GM10847 (cell line): ENCODE data around the gene RASA3.

Source experiments
- POLR2A ChIP-seq: IDR thresholded peaks from 2 replicates; pipeline ENCODE4 v1.6.1; 2011; ENCODE audit not compliant: insufficient read length; ENCODE audit errors: extremely low read depth

Gene RASA3

DNA sequence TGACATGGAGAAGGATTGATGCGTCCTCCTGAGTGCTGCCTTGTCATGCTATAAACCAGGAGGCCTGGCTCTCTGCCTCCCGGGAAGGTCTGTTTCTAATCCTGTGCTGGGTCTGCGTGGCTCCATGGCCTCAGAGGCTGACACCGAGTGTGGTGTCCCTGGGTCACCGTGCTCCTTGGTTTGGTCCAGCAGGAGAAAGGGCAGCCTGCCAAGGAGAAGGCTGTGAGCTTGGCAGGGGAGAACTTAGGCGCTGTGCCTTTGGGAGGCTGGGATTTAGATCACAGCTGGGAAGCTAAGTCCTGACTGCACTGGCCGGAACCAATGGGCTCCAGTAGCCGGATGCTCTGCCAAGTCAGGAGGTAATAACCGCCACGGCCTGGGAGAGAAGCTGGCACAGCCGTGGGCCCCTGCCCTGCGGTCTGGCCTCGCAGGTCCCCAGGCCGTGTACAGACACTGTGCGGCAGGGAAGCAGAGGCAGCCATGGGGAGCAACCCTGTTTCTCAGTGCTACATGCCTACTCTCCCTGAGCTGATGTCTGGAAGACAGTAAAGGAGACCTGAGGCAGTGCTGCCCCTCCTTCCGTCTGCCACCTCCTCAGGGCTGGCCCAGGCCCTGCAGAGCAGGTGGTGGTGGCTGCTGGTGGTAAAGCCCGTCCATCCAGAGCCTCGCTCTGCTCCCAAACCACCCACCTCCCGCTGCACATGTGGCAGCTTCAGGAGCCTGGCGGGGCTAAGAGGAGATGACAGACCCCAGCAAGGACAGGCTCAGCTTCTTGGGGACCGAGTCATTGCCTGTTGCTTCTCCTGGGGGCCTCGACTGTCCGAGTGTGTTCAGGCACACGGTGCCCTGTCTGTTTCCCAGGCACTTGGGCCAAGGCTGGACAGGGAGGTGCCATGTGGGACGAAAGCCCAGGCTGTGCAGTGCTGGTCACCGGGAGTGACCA is 203.5 kb downstream of the RASA3 start:
- TF ChIP-seq POLR2A: no peak
